ENCODE data around the gene ZNF23.

- TF ChIP-seq CTCF (IDR thresholded peaks at IDR 0.05) (no peak), ZFX (IDR thresholded peaks at IDR 0.05; ENCODE audit: borderline replicate concordance) (no peak)
These were observed 55.7 kb downstream of the ZNF23 start for GRCh38 chr16:71406316-71406715.
